Neural progenitor cell (in vitro differentiated cells): ENCODE data around the gene SBF2. TPM values are rescaled to one million over a fixed set of nuclear protein-coding genes. Genes with fewer than 3 reads are reported as not detected.

Experiments used
- DNase-seq: peaks from one replicate; pipeline ENCODE4 v3.0.0-alpha.2; 2016; ENCODE audit warnings: low spot score
- H2AFZ ChIP-seq: fragments of 200-600 bp; sonication (generic); replicated peaks from 2 replicates; pipeline ENCODE4 v1.6.1; 2016; ENCODE audit warnings: antibody characterized with exemption
- H3F3A ChIP-seq: fragments of 200-600 bp; sonication (generic); 2 replicates; pipeline ENCODE4 v1.6.1; 2016; ENCODE audit warnings: antibody characterized with exemption, low read depth
- H3K27ac ChIP-seq: fragments of 200-600 bp; sonication (generic); 2 replicates; pipeline ENCODE4 v1.5.1; 2016; ENCODE audit warnings: mild to moderate bottlenecking
- H3K27me3 ChIP-seq: fragments of 200-600 bp; sonication (generic); 2 replicates; pipeline ENCODE4 v1.6.1; 2016; ENCODE audit warnings: mild to moderate bottlenecking, moderate library complexity
- H3K36me3 ChIP-seq: fragments of 200-600 bp; sonication (generic); 2 replicates; pipeline ENCODE4 v1.5.1; 2016
- H3K4me1 ChIP-seq: fragments of 200-600 bp; sonication (generic); 2 replicates; pipeline ENCODE4 v1.6.1; 2016; ENCODE audit warnings: mixed run types
- H3K4me2 ChIP-seq: fragments of 200-600 bp; sonication (generic); 2 replicates; pipeline ENCODE4 v1.6.1; 2016
- H3K4me3 ChIP-seq: fragments of 200-600 bp; sonication (generic); 2 replicates; pipeline ENCODE4 v1.5.1; 2016
- H3K79me2 ChIP-seq: fragments of 200-600 bp; sonication (generic); 2 replicates; pipeline ENCODE4 v1.6.1; 2016; ENCODE audit warnings: low read depth
- H3K9ac ChIP-seq: fragments of 200-600 bp; sonication (generic); 2 replicates; pipeline ENCODE4 v1.6.1; 2016
- H3K9me3 ChIP-seq: fragments of 200-600 bp; sonication (generic); 2 replicates; pipeline ENCODE4 v1.5.1; 2016; ENCODE audit warnings: low read depth
- H4K20me1 ChIP-seq: fragments of 200-600 bp; sonication (generic); 2 replicates; pipeline ENCODE4 v1.6.1; 2016; ENCODE audit warnings: low read depth
- H3K27ac Mint-ChIP-seq: 3 replicates; pipeline ENCODE4 v1.8.0; 2021; ENCODE audit warnings: mixed read lengths
- H3K27me3 Mint-ChIP-seq: 2 replicates; pipeline ENCODE4 v1.8.0; 2022; ENCODE audit warnings: low read depth, mild to moderate bottlenecking, inconsistent platforms, moderate library complexity, mixed read lengths; ENCODE audit not compliant: insufficient read depth
- H3K36me3 Mint-ChIP-seq: 3 replicates; pipeline ENCODE4 v1.8.0; 2021; ENCODE audit warnings: mixed read lengths
- H3K4me1 Mint-ChIP-seq: 3 replicates; pipeline ENCODE4 v1.8.0; 2021; ENCODE audit warnings: mixed read lengths
- H3K4me3 Mint-ChIP-seq: 3 replicates; pipeline ENCODE4 v1.8.0; 2021; ENCODE audit warnings: mild to moderate bottlenecking, moderate library complexity, mixed read lengths
- H3K9me3 Mint-ChIP-seq: 3 replicates; pipeline ENCODE4 v1.8.0; 2020; ENCODE audit warnings: mixed read lengths
- EZH2 ChIP-seq: fragments of 200-600 bp; sonication (generic); IDR thresholded peaks from 2 replicates; pipeline ENCODE4 v1.6.1; 2017; ENCODE audit warnings: antibody characterized with exemption, mild to moderate bottlenecking, moderate library complexity
- EZH2phosphoT487 ChIP-seq: fragments of 200-600 bp; sonication (generic); IDR thresholded peaks from 2 replicates; pipeline ENCODE4 v1.6.1; 2017; ENCODE audit warnings: antibody characterized with exemption
- total RNA-seq: library from RNA; depleted of rRNA; stranded (reverse); fragments of >200 nt; gene quantifications from 2 replicates; pipeline ENCODE4 v1.2.3, GENCODE V29; 2015; ENCODE audit warnings: low replicate concordance
- TF ChIP-seq, protein P1 (sequence below): fragments of 200-600 bp; sonication (generic); IDR thresholded peaks from 2 replicates; pipeline ENCODE4 v1.5.1; 2017; ENCODE audit warnings: antibody characterized with exemption, mild to moderate bottlenecking

The SBF2 gene
- total RNA-seq, 1 donor from 2014 or later: 48.2 TPM

DNA sequence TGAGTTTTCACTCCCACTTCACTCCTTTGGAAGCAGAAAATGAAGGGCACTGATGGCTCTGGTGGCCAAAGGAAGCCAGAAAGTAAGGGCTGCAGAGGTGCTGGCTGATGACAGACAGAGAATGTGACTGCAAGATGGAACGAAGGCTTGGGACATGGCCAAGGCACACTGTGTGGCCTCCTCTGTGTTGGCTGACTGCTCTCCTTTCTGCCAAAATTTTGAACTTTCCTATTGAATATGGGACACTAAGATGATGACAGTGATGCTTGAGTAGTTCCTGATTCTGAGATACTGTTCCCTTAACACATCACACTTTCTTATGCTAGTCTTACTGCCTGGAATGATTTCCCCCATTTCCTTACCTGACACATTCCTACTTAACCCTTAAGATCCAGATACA is 473.8 kb downstream of the SBF2 start:
- Histone ChIP-seq H4K20me1 (no peaks in the 10 kb centered on the region), H3K4me3 (no peak overlapping the region), H3K79me2 (no peaks in the 10 kb centered on the region), H2AFZ (no peak overlapping the region), H3K9ac (no peak overlapping the region), H3K27me3 (no peaks in the 10 kb centered on the region), H3F3A (peaks cover 13% of the 10 kb centered on the region), H3K4me1 (peaks cover 11% of the 10 kb centered on the region), H3K4me2 (no peak overlapping the region), H3K27ac (no peak overlapping the region), H3K9me3 (no peaks in the 10 kb centered on the region), H3K36me3 (no peaks in the 10 kb centered on the region)
- no peak overlapping the region for H3K4me3 Mint-ChIP-seq
- H3K9me3 Mint-ChIP-seq: no peaks in the 10 kb centered on the region
- no peaks in the 10 kb centered on the region for H3K4me1 Mint-ChIP-seq
- no peaks in the 10 kb centered on the region for H3K36me3 Mint-ChIP-seq
- H3K27me3 Mint-ChIP-seq: no peaks in the 10 kb centered on the region
- no peak for DNase-seq
- no peak for TF ChIP-seq EZH2
- TF ChIP-seq EZH2phosphoT487: no peak
- H3K27ac Mint-ChIP-seq: no peak overlapping the region

DNA sequence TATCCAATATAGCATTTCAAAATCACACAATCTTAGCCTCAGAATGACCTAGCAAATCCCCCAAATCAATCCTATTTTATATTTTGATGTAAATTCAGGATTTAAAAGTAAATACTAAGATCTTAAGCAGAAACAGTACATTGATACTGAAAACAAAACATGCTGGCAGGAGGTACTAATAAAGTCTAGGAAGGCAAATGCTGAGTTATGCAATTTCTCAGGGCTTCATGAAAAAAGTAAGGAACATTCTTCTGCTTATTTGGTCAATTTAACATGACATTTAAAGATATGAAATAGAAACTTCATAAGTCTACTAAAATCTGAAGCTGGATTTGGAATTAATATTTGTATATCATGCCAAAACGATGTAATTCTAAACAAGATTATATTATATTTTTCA is 476.8 kb downstream of the SBF2 start:
- H4K20me1 ChIP-seq: no peaks in the 10 kb centered on the region
- H3K27me3 ChIP-seq: no peaks in the 10 kb centered on the region
- peaks cover 3% of the 10 kb centered on the region for H3K36me3 Mint-ChIP-seq
- no peak for DNase-seq
- no peaks in the 10 kb centered on the region for H3K36me3 ChIP-seq
- H2AFZ ChIP-seq: no peak overlapping the region
- no peak for TF ChIP-seq EZH2
- TF ChIP-seq, protein P1, sequence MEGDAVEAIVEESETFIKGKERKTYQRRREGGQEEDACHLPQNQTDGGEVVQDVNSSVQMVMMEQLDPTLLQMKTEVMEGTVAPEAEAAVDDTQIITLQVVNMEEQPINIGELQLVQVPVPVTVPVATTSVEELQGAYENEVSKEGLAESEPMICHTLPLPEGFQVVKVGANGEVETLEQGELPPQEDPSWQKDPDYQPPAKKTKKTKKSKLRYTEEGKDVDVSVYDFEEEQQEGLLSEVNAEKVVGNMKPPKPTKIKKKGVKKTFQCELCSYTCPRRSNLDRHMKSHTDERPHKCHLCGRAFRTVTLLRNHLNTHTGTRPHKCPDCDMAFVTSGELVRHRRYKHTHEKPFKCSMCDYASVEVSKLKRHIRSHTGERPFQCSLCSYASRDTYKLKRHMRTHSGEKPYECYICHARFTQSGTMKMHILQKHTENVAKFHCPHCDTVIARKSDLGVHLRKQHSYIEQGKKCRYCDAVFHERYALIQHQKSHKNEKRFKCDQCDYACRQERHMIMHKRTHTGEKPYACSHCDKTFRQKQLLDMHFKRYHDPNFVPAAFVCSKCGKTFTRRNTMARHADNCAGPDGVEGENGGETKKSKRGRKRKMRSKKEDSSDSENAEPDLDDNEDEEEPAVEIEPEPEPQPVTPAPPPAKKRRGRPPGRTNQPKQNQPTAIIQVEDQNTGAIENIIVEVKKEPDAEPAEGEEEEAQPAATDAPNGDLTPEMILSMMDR: no peak
- TF ChIP-seq EZH2phosphoT487: no peak
- no peaks in the 10 kb centered on the region for H3K9me3 ChIP-seq
- H3K9me3 Mint-ChIP-seq: no peaks in the 10 kb centered on the region
- no peaks in the 10 kb centered on the region for H3K4me1 Mint-ChIP-seq
- peaks cover 13% of the 10 kb centered on the region for H3F3A ChIP-seq
- no peak overlapping the region for H3K27ac ChIP-seq
- H3K27ac Mint-ChIP-seq: no peak overlapping the region
- no peaks in the 10 kb centered on the region for H3K27me3 Mint-ChIP-seq
- H3K79me2 ChIP-seq: no peaks in the 10 kb centered on the region
- H3K4me3 Mint-ChIP-seq: no peak overlapping the region
- H3K9ac ChIP-seq: no peak overlapping the region
- H3K4me3 ChIP-seq: no peak overlapping the region
- peaks cover 11% of the 10 kb centered on the region for H3K4me1 ChIP-seq
- H3K4me2 ChIP-seq: no peak overlapping the region

DNA sequence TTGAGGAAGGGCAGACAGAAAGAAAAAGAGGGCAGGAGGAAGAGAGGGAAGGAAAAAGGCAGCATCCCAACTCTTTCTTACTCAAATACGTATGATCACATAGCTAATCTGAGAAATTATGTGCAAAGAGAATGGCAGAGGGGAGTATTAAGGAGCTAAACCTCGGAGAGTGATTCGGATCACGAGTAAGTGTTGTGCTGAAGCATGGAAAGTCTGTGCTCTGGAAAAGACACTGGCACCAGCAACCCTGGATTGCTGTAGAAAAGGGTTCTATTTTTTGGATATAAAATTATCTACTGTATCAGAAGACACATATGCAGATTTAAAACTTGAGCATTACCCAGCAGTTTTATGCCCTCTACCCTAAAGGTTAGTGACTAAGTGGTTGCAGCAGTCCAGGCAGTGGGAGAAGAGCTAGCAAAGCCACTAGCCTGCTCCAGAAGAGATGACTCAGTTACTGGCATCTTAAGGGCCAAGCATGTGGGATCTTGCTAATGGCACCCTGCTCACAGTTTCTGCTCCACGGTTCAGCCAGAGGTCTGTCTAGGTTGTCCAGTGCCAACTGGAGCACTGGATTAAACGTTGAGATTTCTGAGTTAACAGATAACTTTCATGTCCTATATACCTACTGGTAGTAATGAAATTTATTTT is 478.4 kb downstream of the SBF2 start:
- H3K4me3 ChIP-seq: no peak overlapping the region
- Mint-ChIP-seq H3K27ac (no peak overlapping the region), H3K9me3 (no peaks in the 10 kb centered on the region), H3K4me3 (no peak overlapping the region), H3K27me3 (no peaks in the 10 kb centered on the region), H3K4me1 (no peaks in the 10 kb centered on the region), H3K36me3 (peaks cover 11% of the 10 kb centered on the region)
- no peak overlapping the region for H3K9ac ChIP-seq
- H3K36me3 ChIP-seq: no peaks in the 10 kb centered on the region
- no peak overlapping the region for H3K4me2 ChIP-seq
- TF ChIP-seq EZH2 (no peak), EZH2phosphoT487 (no peak)
- TF ChIP-seq, protein P1: no peak
- no peak overlapping the region for H2AFZ ChIP-seq
- peaks cover under 1% of the 10 kb centered on the region for H3K4me1 ChIP-seq
- H3K9me3 ChIP-seq: no peaks in the 10 kb centered on the region
- H3K27ac ChIP-seq: no peak overlapping the region
- no peaks in the 10 kb centered on the region for H3K27me3 ChIP-seq
- no peaks in the 10 kb centered on the region for H4K20me1 ChIP-seq
- H3F3A ChIP-seq: peaks cover 6% of the 10 kb centered on the region
- DNase-seq: no peak
- H3K79me2 ChIP-seq: no peaks in the 10 kb centered on the region

DNA sequence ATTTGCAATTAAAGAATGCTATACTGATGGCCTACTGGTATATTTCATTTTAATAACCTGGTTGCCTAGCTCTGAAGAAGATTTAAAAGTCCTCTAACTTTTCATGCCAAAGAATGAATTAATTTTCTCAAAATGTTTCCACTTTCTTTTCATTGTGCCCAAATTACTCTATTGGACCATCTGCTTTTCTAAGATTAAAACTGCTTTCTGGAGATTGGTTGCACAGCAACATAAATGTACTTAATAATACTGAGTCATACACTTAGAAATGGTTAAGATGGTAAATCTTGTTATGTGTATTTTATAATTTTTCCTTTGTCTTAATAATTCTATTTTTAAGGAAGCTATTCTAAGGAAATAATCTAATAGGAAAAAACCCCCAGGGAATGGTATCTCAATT is 479.9 kb downstream of the SBF2 start:
- Histone ChIP-seq H3K27me3 (no peaks in the 10 kb centered on the region), H3K36me3 (no peaks in the 10 kb centered on the region), H3K4me3 (no peak overlapping the region), H3K4me1 (no peaks in the 10 kb centered on the region), H3K27ac (no peak overlapping the region), H3K9me3 (no peaks in the 10 kb centered on the region), H3K4me2 (no peak overlapping the region), H3F3A (peaks cover 8% of the 10 kb centered on the region), H4K20me1 (no peaks in the 10 kb centered on the region), H3K79me2 (no peaks in the 10 kb centered on the region), H3K9ac (no peak overlapping the region), H2AFZ (no peak overlapping the region)
- Mint-ChIP-seq H3K9me3 (no peaks in the 10 kb centered on the region), H3K36me3 (peaks cover 13% of the 10 kb centered on the region), H3K4me1 (no peaks in the 10 kb centered on the region), H3K27me3 (no peaks in the 10 kb centered on the region), H3K4me3 (no peak overlapping the region), H3K27ac (no peak overlapping the region)
- TF ChIP-seq, protein P1: no peak
- TF ChIP-seq EZH2phosphoT487 (no peak), EZH2 (no peak)
- no peak for DNase-seq
